GM12891 (cell line): ENCODE results near the gene SLC5A12.

Experiments
- DNase-seq: peaks from one replicate; pipeline ENCODE4 v3.0.0; 2011; ENCODE audit warnings: low spot score; ENCODE audit not compliant: insufficient read length
- FAIRE-seq: peaks from 2 replicates; lab custom pipeline; 2011; peaks lifted over from hg19 to GRCh38; lab: Jason Lieb, UNC
- PAX5 ChIP-seq: IDR thresholded peaks from 2 replicates; pipeline ENCODE4 v1.6.1; 2011; ENCODE audit warnings: low read length, moderate library complexity, mild to moderate bottlenecking; ENCODE audit not compliant: insufficient read depth, severe bottlenecking
- POLR2A ChIP-seq: IDR thresholded peaks from 2 replicates; pipeline ENCODE4 v1.6.1; 2011; ENCODE audit warnings: low read depth, low read length, control low read depth
- POLR2AphosphoS5 ChIP-seq: IDR thresholded peaks from 2 replicates; pipeline ENCODE4 v1.6.1; 2011; ENCODE audit warnings: low read depth, low read length, control low read depth
- POU2F2 ChIP-seq: IDR thresholded peaks from 2 replicates; pipeline ENCODE4 v1.6.1; 2011; ENCODE audit warnings: low read depth, mild to moderate bottlenecking, control low read depth, low read length, moderate library complexity
- SPI1 ChIP-seq: IDR thresholded peaks from 2 replicates; pipeline ENCODE4 v1.6.1; 2011; ENCODE audit warnings: low read depth, low read length, control low read depth
- TAF1 ChIP-seq: IDR thresholded peaks from 2 replicates; pipeline ENCODE4 v1.6.1; 2011; ENCODE audit warnings: low read depth, low read length, control low read depth

The SLC5A12 gene

GRCh38 chr11:26729284-26729683 lies 7.4 kb upstream of the SLC5A12 start:
- DNase-seq (no peak), FAIRE-seq (no peak)
- TF ChIP-seq POU2F2 = no peak
- no peak for TF ChIP-seq POLR2AphosphoS5
- no peak for TF ChIP-seq SPI1

GRCh38 chr11:26726960-26727359 lies 5.1 kb upstream of the SLC5A12 start:
- TF ChIP-seq PAX5 (no peak), TAF1 (no peak), POLR2A (no peak), POLR2AphosphoS5 (no peak), SPI1 (no peak), POU2F2 (no peak)
- no peak for DNase-seq
- no peak for FAIRE-seq

GRCh38 chr11:26719998-26720397 lies 1.9 kb downstream of the SLC5A12 start:
- FAIRE-seq (no peak), DNase-seq (no peak)
- no peak for TF ChIP-seq POLR2A
- no peak for TF ChIP-seq POU2F2
- TF ChIP-seq TAF1 = no peak

GRCh38 chr11:26719289-26719973 lies 2.4 kb downstream of the SLC5A12 start:
- DNase-seq = no peak
- no peak for TF ChIP-seq PAX5
- no peak for TF ChIP-seq SPI1
- no peak for FAIRE-seq

GRCh38 chr11:26717771-26718170 lies 4.1 kb downstream of the SLC5A12 start:
- TF ChIP-seq TAF1 (no peak), PAX5 (no peak), SPI1 (no peak), POLR2A (no peak), POU2F2 (no peak), POLR2AphosphoS5 (no peak)
- no peak for DNase-seq
- FAIRE-seq = no peak

GRCh38 chr11:26715133-26715532 lies 6.7 kb downstream of the SLC5A12 start:
- TF ChIP-seq POLR2AphosphoS5 (no peak), SPI1 (no peak)
- FAIRE-seq = no peak
- DNase-seq = no peak

GRCh38 chr11:26712497-26712896 lies 9.4 kb downstream of the SLC5A12 start:
- FAIRE-seq (no peak), DNase-seq (no peak)
- TF ChIP-seq POU2F2 (no peak), PAX5 (no peak), POLR2AphosphoS5 (no peak), SPI1 (no peak), TAF1 (no peak), POLR2A (no peak)

- DNase-seq (no peak), FAIRE-seq (no peak)
- TF ChIP-seq TAF1 = no peak
- no peak for TF ChIP-seq POU2F2
Observed at GRCh38 chr11:26710489-26710888, 11.4 kb downstream of the SLC5A12 start.

- FAIRE-seq (no peak), DNase-seq (no peak)
- TF ChIP-seq POU2F2 = no peak
- no peak for TF ChIP-seq SPI1
- TF ChIP-seq PAX5 = no peak
- no peak for TF ChIP-seq TAF1
- no peak for TF ChIP-seq POLR2A
- TF ChIP-seq POLR2AphosphoS5 = no peak
Observed at GRCh38 chr11:26708736-26709456, 13.0 kb downstream of the SLC5A12 start.

- no peak for DNase-seq
- TF ChIP-seq POLR2A (no peak), POLR2AphosphoS5 (no peak), TAF1 (no peak)
- FAIRE-seq = no peak
Observed at GRCh38 chr11:26706181-26706580, 15.7 kb downstream of the SLC5A12 start.

- FAIRE-seq = no peak
- TF ChIP-seq POLR2AphosphoS5 (no peak), PAX5 (no peak), TAF1 (no peak), POU2F2 (no peak), SPI1 (no peak), POLR2A (no peak)
- no peak for DNase-seq
Observed at GRCh38 chr11:26704249-26704648, 17.6 kb downstream of the SLC5A12 start.
